ENCODE results near the gene RAMP2. TPM values are rescaled to one million over a fixed set of nuclear protein-coding genes. Genes with fewer than 3 reads are reported as not detected.

The RAMP2 gene
- total and polyA plus RNA-seq, 2 of the 13 experiments (the other 11 are each of a cell fraction or from before 2014, with no cell fraction given): 1.4 to 5.2 TPM

DNA sequence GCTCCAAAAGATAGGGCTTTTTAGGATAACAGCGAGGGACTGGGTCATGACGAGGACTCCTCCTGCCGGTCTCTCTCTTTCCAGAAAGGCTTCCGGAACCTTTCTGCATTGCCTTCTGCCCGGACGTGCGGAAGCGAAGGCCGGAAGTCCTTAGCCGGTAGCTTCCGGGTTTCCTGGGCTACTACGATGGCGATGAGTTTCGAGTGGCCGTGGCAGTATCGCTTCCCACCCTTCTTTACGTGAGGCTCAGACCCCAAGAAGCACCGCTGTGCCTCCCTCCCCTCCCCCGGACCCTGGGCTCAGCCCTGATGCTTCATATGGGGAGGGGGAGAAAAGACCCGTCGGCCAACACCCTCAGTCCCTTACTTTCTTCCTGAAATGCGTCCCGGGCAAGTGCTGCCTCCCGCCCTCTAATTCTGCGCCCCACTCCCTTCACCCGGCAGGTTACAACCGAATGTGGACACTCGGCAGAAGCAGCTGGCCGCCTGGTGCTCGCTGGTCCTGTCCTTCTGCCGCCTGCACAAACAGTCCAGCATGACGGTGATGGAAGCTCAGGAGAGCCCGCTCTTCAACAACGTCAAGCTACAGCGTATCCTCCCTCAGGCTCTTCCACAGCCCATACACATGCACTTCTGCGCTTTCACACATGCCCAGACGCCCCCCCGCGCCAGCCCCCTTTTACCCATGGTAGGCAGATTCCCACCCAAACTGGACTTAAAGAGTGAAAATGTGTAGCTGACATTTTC is 12.4 kb downstream of the RAMP2 start, which contains the start of gene VPS25 (continued):
- TF ChIP-seq XBP1 (CRISPR knock-in tag; IDR thresholded peaks at IDR 0.05) (no peak), PCBP2 (optimal IDR thresholded peaks at IDR 0.05; ENCODE audit: low read depth, low read length, poor library complexity, severe bottlenecking) (no peak), PRPF4 (IDR thresholded peaks at IDR 0.05; ENCODE audit: low read depth, low read length, poor library complexity, severe bottlenecking) (no peak), MIER2 (CRISPR knock-in tag; IDR thresholded peaks at IDR 0.05) (peak; percentile 77), SIN3B (IDR thresholded peaks at IDR 0.05; ENCODE audit: low read length) (peak; percentile 95), U2AF2 (IDR thresholded peaks at IDR 0.05; ENCODE audit: low read depth, low read length) (no peak), ZNF766 (CRISPR knock-in tag; IDR thresholded peaks at IDR 0.05; ENCODE audit: borderline replicate concordance) (peak; percentile 49; the same call in 1 of the 2 replicates), MYNN (CRISPR knock-in tag; IDR thresholded peaks at IDR 0.05; ENCODE audit: low read depth) (peak; percentile 90; the same call in 1 of the 2 replicates), RORA (CRISPR knock-in tag; IDR thresholded peaks at IDR 0.05) (no peak), ZNF746 (CRISPR knock-in tag; IDR thresholded peaks at IDR 0.05) (peak; percentile 54; the same call in 1 of the 2 replicates), ZNF232 (CRISPR knock-in tag; IDR thresholded peaks at IDR 0.05; ENCODE audit: borderline replicate concordance) (peak; percentile 97), TBX2 (CRISPR knock-in tag; IDR thresholded peaks at IDR 0.05; ENCODE audit: borderline replicate concordance) (peak; percentile 72), SSRP1 (CRISPR knock-in tag; IDR thresholded peaks at IDR 0.05) (no peak; the same call in 1 of the 2 replicates), CBX5 (CRISPR knock-in tag; IDR thresholded peaks at IDR 0.05; ENCODE audit: borderline replicate concordance) (peak; percentile 98), ZMYM4 (CRISPR knock-in tag; IDR thresholded peaks at IDR 0.05) (peak; percentile 62; the same call in 1 of the 2 replicates), ZNF17 (CRISPR knock-in tag; IDR thresholded peaks at IDR 0.05) (no peak), ZFP36L2 (CRISPR knock-in tag; IDR thresholded peaks at IDR 0.05) (0 out of 2 replicates have a peak, but pooled peaks have one; percentile 51), RBAK (CRISPR knock-in tag; IDR thresholded peaks at IDR 0.05) (0 out of 2 replicates have a peak, but pooled peaks have one; percentile 49)
- TF ChIP-seq, protein P1, sequence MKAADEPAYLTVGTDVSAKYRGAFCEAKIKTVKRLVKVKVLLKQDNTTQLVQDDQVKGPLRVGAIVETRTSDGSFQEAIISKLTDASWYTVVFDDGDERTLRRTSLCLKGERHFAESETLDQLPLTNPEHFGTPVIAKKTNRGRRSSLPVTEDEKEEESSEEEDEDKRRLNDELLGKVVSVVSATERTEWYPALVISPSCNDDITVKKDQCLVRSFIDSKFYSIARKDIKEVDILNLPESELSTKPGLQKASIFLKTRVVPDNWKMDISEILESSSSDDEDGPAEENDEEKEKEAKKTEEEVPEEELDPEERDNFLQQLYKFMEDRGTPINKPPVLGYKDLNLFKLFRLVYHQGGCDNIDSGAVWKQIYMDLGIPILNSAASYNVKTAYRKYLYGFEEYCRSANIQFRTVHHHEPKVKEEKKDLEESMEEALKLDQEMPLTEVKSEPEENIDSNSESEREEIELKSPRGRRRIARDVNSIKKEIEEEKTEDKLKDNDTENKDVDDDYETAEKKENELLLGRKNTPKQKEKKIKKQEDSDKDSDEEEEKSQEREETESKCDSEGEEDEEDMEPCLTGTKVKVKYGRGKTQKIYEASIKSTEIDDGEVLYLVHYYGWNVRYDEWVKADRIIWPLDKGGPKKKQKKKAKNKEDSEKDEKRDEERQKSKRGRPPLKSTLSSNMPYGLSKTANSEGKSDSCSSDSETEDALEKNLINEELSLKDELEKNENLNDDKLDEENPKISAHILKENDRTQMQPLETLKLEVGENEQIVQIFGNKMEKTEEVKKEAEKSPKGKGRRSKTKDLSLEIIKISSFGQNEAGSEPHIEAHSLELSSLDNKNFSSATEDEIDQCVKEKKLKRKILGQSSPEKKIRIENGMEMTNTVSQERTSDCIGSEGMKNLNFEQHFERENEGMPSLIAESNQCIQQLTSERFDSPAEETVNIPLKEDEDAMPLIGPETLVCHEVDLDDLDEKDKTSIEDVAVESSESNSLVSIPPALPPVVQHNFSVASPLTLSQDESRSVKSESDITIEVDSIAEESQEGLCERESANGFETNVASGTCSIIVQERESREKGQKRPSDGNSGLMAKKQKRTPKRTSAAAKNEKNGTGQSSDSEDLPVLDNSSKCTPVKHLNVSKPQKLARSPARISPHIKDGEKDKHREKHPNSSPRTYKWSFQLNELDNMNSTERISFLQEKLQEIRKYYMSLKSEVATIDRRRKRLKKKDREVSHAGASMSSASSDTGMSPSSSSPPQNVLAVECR (CRISPR knock-in tag; IDR thresholded peaks at IDR 0.05; ENCODE audit: borderline replicate concordance): peak; percentile 95
- TF ChIP-seq, protein P2, sequence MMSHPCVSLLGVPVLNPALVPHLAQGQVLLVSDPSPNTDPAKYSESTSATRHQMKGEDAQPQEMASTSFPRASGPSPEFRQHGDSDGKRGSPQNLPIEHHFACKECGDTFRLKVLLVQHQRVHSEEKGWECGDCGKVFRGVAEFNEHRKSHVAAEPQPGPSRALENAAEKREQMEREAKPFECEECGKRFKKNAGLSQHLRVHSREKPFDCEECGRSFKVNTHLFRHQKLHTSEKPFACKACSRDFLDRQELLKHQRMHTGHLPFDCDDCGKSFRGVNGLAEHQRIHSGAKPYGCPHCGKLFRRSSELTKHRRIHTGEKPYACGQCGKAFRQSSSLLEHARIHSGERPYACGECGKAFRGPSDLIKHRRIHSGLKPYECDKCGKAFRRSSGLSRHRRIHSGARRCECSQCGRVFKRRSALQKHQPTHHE (CRISPR knock-in tag; IDR thresholded peaks at IDR 0.05; ENCODE audit: borderline replicate concordance): peak; percentile 94; the same call in 1 of the 2 replicates
- TF ChIP-seq, protein P3, sequence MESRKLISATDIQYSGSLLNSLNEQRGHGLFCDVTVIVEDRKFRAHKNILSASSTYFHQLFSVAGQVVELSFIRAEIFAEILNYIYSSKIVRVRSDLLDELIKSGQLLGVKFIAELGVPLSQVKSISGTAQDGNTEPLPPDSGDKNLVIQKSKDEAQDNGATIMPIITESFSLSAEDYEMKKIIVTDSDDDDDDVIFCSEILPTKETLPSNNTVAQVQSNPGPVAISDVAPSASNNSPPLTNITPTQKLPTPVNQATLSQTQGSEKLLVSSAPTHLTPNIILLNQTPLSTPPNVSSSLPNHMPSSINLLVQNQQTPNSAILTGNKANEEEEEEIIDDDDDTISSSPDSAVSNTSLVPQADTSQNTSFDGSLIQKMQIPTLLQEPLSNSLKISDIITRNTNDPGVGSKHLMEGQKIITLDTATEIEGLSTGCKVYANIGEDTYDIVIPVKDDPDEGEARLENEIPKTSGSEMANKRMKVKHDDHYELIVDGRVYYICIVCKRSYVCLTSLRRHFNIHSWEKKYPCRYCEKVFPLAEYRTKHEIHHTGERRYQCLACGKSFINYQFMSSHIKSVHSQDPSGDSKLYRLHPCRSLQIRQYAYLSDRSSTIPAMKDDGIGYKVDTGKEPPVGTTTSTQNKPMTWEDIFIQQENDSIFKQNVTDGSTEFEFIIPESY (CRISPR knock-in tag; IDR thresholded peaks at IDR 0.05): peak; percentile 82
- TF ChIP-seq, protein P4, sequence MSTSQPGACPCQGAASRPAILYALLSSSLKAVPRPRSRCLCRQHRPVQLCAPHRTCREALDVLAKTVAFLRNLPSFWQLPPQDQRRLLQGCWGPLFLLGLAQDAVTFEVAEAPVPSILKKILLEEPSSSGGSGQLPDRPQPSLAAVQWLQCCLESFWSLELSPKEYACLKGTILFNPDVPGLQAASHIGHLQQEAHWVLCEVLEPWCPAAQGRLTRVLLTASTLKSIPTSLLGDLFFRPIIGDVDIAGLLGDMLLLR (CRISPR knock-in tag; IDR thresholded peaks at IDR 0.05): no peak
